A549 (cell line): Measurements from ENCODE around the gene EEFSEC. TPM values are rescaled to one million over a fixed set of nuclear protein-coding genes. Genes with fewer than 3 reads are reported as not detected.

Experiments
- ATAC-seq, 2 experiments: fragments of 200-7000 bp in 1 of 2; fragments of >200 bp in 1 of 2; cut with Nextera tagmentation in 1 of 2; cut with Tn5 transposase in 1 of 2; 3 replicates each; pipeline versions ENCODE4 v1.8.0 to v1.9.1; 2018 to 2020; ENCODE audit warnings: mild to moderate bottlenecking in 1 of 2, moderate library complexity in 1 of 2
- CTCF ChIA-PET: fragments of 300-600 bp; sonication (Branson Sonifier 250); formaldehyde crosslinking; extraction: SDS; loops from one replicate; lab custom pipeline; 2021; ENCODE audit warnings: antibody characterized with exemption, inconsistent platforms; lab: Yijun Ruan, JAX
- POLR2A ChIA-PET: fragments of 350-600 bp; formaldehyde crosslinking; extraction: SDS; loops from one replicate; lab custom pipeline; 2021; ENCODE audit warnings: antibody characterized with exemption, inconsistent platforms; lab: Yijun Ruan, JAX
- DNase-seq, 2 experiments: peaks; one replicate each; pipeline versions ENCODE4 v3.0.0 to v3.0.0-alpha.2; 2011 to 2016; ENCODE audit warnings: low read depth in 1 of 2, low spot score in 1 of 2
- FAIRE-seq: peaks from 2 replicates; lab custom pipeline; 2011; peaks lifted over from hg19 to GRCh38; lab: Jason Lieb, UNC
- H3K27ac ChIP-seq, 2 experiments: fragments of >200 bp; sonication (Bioruptor Twin); formaldehyde crosslinking; 3 replicates each; pipeline ENCODE4 v1.5.1; 2016 to 2017
- H3K4me1 ChIP-seq: fragments of >200 bp; sonication (Bioruptor Twin); formaldehyde crosslinking; 3 replicates; pipeline ENCODE4 v1.6.1; 2016
- H3K4me2 ChIP-seq: fragments of >200 bp; sonication (Bioruptor Twin); formaldehyde crosslinking; 3 replicates; pipeline ENCODE4 v1.6.1; 2016
- H3K4me3 ChIP-seq: fragments of >200 bp; sonication (Bioruptor Twin); formaldehyde crosslinking; 3 replicates; pipeline ENCODE4 v1.5.1; 2016
- H3K9me3 ChIP-seq: fragments of >200 bp; sonication (Bioruptor Twin); formaldehyde crosslinking; 3 replicates; pipeline ENCODE4 v1.6.1; 2016
- BCL3 ChIP-seq: fragments of >200 bp; sonication (Bioruptor Twin); formaldehyde crosslinking; IDR thresholded peaks from 3 replicates; pipeline ENCODE4 v1.6.1; 2016
- BHLHE40 ChIP-seq: IDR thresholded peaks from 2 replicates; pipeline ENCODE4 v1.6.1; 2012; ENCODE audit warnings: low read depth, low read length, inconsistent platforms
- CHD2 ChIP-seq: fragments of 150-350 bp; IDR thresholded peaks from 2 replicates; pipeline ENCODE4 v1.6.1; 2014; ENCODE audit warnings: low read length; ENCODE audit not compliant: partially characterized antibody
- CHD4 ChIP-seq: fragments of 200-600 bp; sonication (generic); IDR thresholded peaks from 2 replicates; pipeline ENCODE4 v1.6.1; 2016; ENCODE audit warnings: antibody characterized with exemption, mild to moderate bottlenecking, borderline replicate concordance
- CTCF ChIP-seq: fragments of >200 bp; sonication (Bioruptor Twin); formaldehyde crosslinking; IDR thresholded peaks from 3 replicates; pipeline ENCODE4 v1.5.1; 2016
- E2F6 ChIP-seq: IDR thresholded peaks from 2 replicates; pipeline ENCODE4 v1.6.1; 2012; ENCODE audit warnings: low read depth, borderline replicate concordance
- EHMT2 ChIP-seq: fragments of 200-600 bp; sonication (generic); IDR thresholded peaks from 2 replicates; pipeline ENCODE4 v1.6.1; 2016; ENCODE audit warnings: antibody characterized with exemption, low read depth, mild to moderate bottlenecking, moderate library complexity
- ELK1 ChIP-seq: fragments of 150-350 bp; IDR thresholded peaks from 2 replicates; pipeline ENCODE4 v1.6.1; 2014; ENCODE audit warnings: low read depth, mild to moderate bottlenecking, low read length
- ESRRA ChIP-seq: fragments of 150-350 bp; IDR thresholded peaks from 2 replicates; pipeline ENCODE4 v1.6.1; 2014; ENCODE audit warnings: mild to moderate bottlenecking, low read length, borderline replicate concordance
- HES2 ChIP-seq: fragments of >200 bp; sonication (Bioruptor Twin); formaldehyde crosslinking; IDR thresholded peaks from 2 replicates; pipeline ENCODE4 v1.6.1; 2016
- HOXA7 ChIP-seq: fragments of 250-450 bp; sonication (Bioruptor Pico); IDR thresholded peaks from 2 replicates; pipeline ENCODE4 v1.5.0; 2020; ENCODE audit warnings: mild to moderate bottlenecking, moderate library complexity
- KDM5A ChIP-seq: fragments of 200-600 bp; sonication (generic); IDR thresholded peaks from 2 replicates; pipeline ENCODE4 v1.6.1; 2016; ENCODE audit warnings: antibody characterized with exemption, mild to moderate bottlenecking
- MAFK ChIP-seq: fragments of 450-650 bp; IDR thresholded peaks from 2 replicates; pipeline ENCODE4 v1.6.1; 2014; ENCODE audit not compliant: partially characterized antibody
- NPAS2 ChIP-seq: fragments of 250-450 bp; sonication (Bioruptor Pico); IDR thresholded peaks from 2 replicates; pipeline ENCODE4 v1.8.0; 2022; ENCODE audit warnings: mild to moderate bottlenecking, moderate library complexity, borderline replicate concordance
- POLR2A ChIP-seq: IDR thresholded peaks from 2 replicates; pipeline ENCODE4 v1.6.1; 2012; ENCODE audit warnings: mild to moderate bottlenecking, low read length
- RCOR1 ChIP-seq: fragments of 150-350 bp; IDR thresholded peaks from 2 replicates; pipeline ENCODE4 v1.6.1; 2014; ENCODE audit warnings: antibody characterized with exemption, low read length, low read depth
- REST ChIP-seq: fragments of 200-600 bp; sonication (generic); IDR thresholded peaks from 2 replicates; pipeline ENCODE4 v1.6.1; 2016; ENCODE audit warnings: antibody characterized with exemption, mild to moderate bottlenecking, moderate library complexity
- RNF2 ChIP-seq: fragments of 200-600 bp; sonication (generic); IDR thresholded peaks from 2 replicates; pipeline ENCODE4 v1.6.1; 2016; ENCODE audit warnings: low read depth, mild to moderate bottlenecking, antibody characterized with exemption, moderate library complexity, borderline replicate concordance
- SREBF2 ChIP-seq: fragments of 450-650 bp; IDR thresholded peaks from 2 replicates; pipeline ENCODE4 v1.6.1; 2014; ENCODE audit warnings: mild to moderate bottlenecking, moderate library complexity
- TFCP2L1 ChIP-seq: fragments of 250-450 bp; sonication (Bioruptor Pico); IDR thresholded peaks from 2 replicates; pipeline ENCODE4 v1.5.0; 2021; ENCODE audit warnings: mild to moderate bottlenecking
- TP53 ChIP-seq: fragments of 250-450 bp; sonication (Bioruptor Pico); IDR thresholded peaks from 2 replicates; pipeline ENCODE4 v1.5.0; 2021; ENCODE audit warnings: mild to moderate bottlenecking, moderate library complexity
- ZNF302 ChIP-seq: fragments of 250-450 bp; sonication (Bioruptor Pico); IDR thresholded peaks from 2 replicates; pipeline ENCODE4 v1.9.0; 2021; ENCODE audit warnings: inconsistent platforms, mild to moderate bottlenecking, moderate library complexity
- ZSCAN20 ChIP-seq: fragments of 250-450 bp; sonication (Bioruptor Pico); IDR thresholded peaks from 2 replicates; pipeline ENCODE4 v1.8.0; 2022; ENCODE audit warnings: mild to moderate bottlenecking, moderate library complexity
- WGBS: methylation state at CpG from one replicate; pipeline ENCODE4 v1.1.6; 2017; ENCODE audit errors: missing lambda C conversion rate; 5-methylcytosine and 5-hydroxymethylcytosine counted together
- polyA plus RNA-seq, 4 experiments: library from polyadenylated mRNA; depleted of rRNA in 3 of 4; stranded (reverse); fragments of >200 nt; fragmentation: RNase III in 1 of 4; extraction: RNeasy Plus Mini Kit Qiagen cat#74134 plus additional on column Dnase treatment in 1 of 4; gene quantifications; 2 replicates in 3 of 4; 3 replicates in 1 of 4; pipeline ENCODE4 v1.2.3, GENCODE V29; 2011 to 2017

Gene EEFSEC
- polyA plus RNA-seq, 2 of the 4 experiments (the other 2 are of a cell fraction): 6.9 to 7.3 TPM

GRCh38 chr3:128344052-128344735 is 190.9 kb downstream of the EEFSEC start:
- ATAC-seq: peak in 1 of 2 experiments; percentile 32; a peak in 2 of 6 replicates
- peaks cover 12% of the 10 kb centered on the region for H3K4me1 ChIP-seq
- peak overlapping the region; percentile 42; the same call in 1 of the 3 replicates for H3K4me2 ChIP-seq
- DNase-seq: no peak
- peak overlapping the region; percentile 11 to 75; a peak in 4 of 6 replicates for H3K27ac ChIP-seq
- FAIRE-seq: no peak
- no peaks in the 10 kb centered on the region for H3K9me3 ChIP-seq
- WGBS: 91% methylated on average over 6 of the region's 6 CpGs
- no peak overlapping the region for H3K4me3 ChIP-seq
- ChIA-PET CTCF (interaction anchor here (1.3 to 1.5 kb wide), 2 partner anchors 11 to 12 kb away, joined by 3 read pairs; no protein-coding TSS in a partner anchor), POLR2A (no interaction called here)
- TF ChIP-seq RCOR1: no peak
- no peak for TF ChIP-seq ZNF302
- TF ChIP-seq KDM5A: no peak
- no peak for TF ChIP-seq BCL3
- no peak for TF ChIP-seq TFCP2L1 (CRISPR knock-in tag)
- no peak for TF ChIP-seq CHD4
- TF ChIP-seq NPAS2: no peak
- TF ChIP-seq RNF2: no peak
- TF ChIP-seq POLR2A: no peak
- TF ChIP-seq MAFK: no peak
- no peak for TF ChIP-seq HES2
- no peak for TF ChIP-seq ELK1
- TF ChIP-seq BHLHE40: no peak
- no peak for TF ChIP-seq SREBF2
- TF ChIP-seq ESRRA: no peak
- TF ChIP-seq ZSCAN20 (CRISPR knock-in tag): no peak
- no peak for TF ChIP-seq HOXA7 (CRISPR knock-in tag)

- FAIRE-seq (no peak), DNase-seq (no peak), ATAC-seq (no peak)
- Histone ChIP-seq H3K9me3 (no peaks in the 10 kb centered on the region), H3K4me3 (no peak overlapping the region), H3K27ac (no peak overlapping the region), H3K4me2 (no peak overlapping the region), H3K4me1 (peaks cover 12% of the 10 kb centered on the region)
- 85% methylated on average over 4 of the region's 4 CpGs for WGBS
- no peak for TF ChIP-seq REST
- TF ChIP-seq EHMT2: no peak
- TF ChIP-seq ELK1: no peak
- TF ChIP-seq CHD2: no peak
- TF ChIP-seq TP53: no peak
- no peak for TF ChIP-seq BHLHE40
- TF ChIP-seq E2F6: no peak
- no peak for TF ChIP-seq MAFK
- no peak for TF ChIP-seq CTCF
- ChIA-PET CTCF (interaction anchor here (1.3 to 1.5 kb wide), 2 partner anchors 11 to 12 kb away, joined by 3 read pairs; no protein-coding TSS in a partner anchor), POLR2A (no interaction called here)
Measured at GRCh38 chr3:128345196-128345595, 191.9 kb downstream of the EEFSEC start.
